Naive thymus-derived CD4-positive, alpha-beta T cell (primary cell): ENCODE data around the gene JAKMIP1. TPM values are rescaled to one million over a fixed set of nuclear protein-coding genes. Genes with fewer than 3 reads are reported as not detected.

Source experiments
- ATAC-seq: fragments of 150-1000 bp; cut with Tn5 transposase; 2 replicates; pipeline ENCODE4 v1.10.0; 2021; ENCODE audit warnings: mild to moderate bottlenecking, moderate library complexity
- CTCF ChIA-PET: fragments of 350-600 bp; sonication (Branson Sonifier 250); formaldehyde crosslinking; loops from one replicate; lab custom pipeline; 2021; ENCODE audit warnings: antibody characterized with exemption; lab: Charles Lee
- POLR2A ChIA-PET: fragments of 350-600 bp; sonication (Branson Sonifier 250); formaldehyde crosslinking; loops from one replicate; lab custom pipeline; 2021; ENCODE audit warnings: antibody characterized with exemption, inconsistent platforms; lab: Charles Lee
- DNase-seq, 9 donors: peaks; one replicate each; pipeline versions ENCODE4 v3.0.0 to v3.0.0-alpha.2; 2020 to 2022; ENCODE audit warnings: mixed read lengths in 1 of 9
- H3K27ac ChIP-seq: one replicate; pipeline ENCODE4 v1.7.0; 2013; ENCODE audit warnings: mild to moderate bottlenecking, low read depth, low read length, moderate library complexity
- H3K27me3 ChIP-seq, 2 donors: one replicate each; pipeline ENCODE4 v1.7.0; 2013; ENCODE audit warnings: low read length in 2 of 2, mild to moderate bottlenecking in 2 of 2, moderate library complexity in 2 of 2; ENCODE audit not compliant: control insufficient read depth in 2 of 2, insufficient read depth in 2 of 2
- H3K36me3 ChIP-seq, 3 experiments: 1 replicate in 2 of 3; 2 replicates in 1 of 3; pipeline ENCODE4 v1.7.0; 2013; ENCODE audit warnings: low read length in 3 of 3, mild to moderate bottlenecking in 3 of 3, moderate library complexity in 1 of 3; ENCODE audit not compliant: insufficient read depth in 3 of 3, control insufficient read depth in 2 of 3
- H3K4me1 ChIP-seq, 2 donors: one replicate each; pipeline ENCODE4 v1.7.0; 2013; ENCODE audit warnings: low read length in 2 of 2, mild to moderate bottlenecking in 2 of 2, moderate library complexity in 1 of 2; ENCODE audit not compliant: control insufficient read depth in 2 of 2, insufficient read depth in 2 of 2
- H3K4me3 ChIP-seq: 2 replicates; pipeline ENCODE4 v1.7.0; 2013; ENCODE audit warnings: mild to moderate bottlenecking, low read length
- H3K9me3 ChIP-seq, 3 experiments: 1 replicate in 2 of 3; 2 replicates in 1 of 3; pipeline ENCODE4 v1.7.0; 2013; ENCODE audit warnings: low read length in 3 of 3; ENCODE audit not compliant: control insufficient read depth in 2 of 3
- H3K27ac Mint-ChIP-seq, 9 donors: one replicate each; pipeline ENCODE4 v1.8.0; 2020 to 2022; ENCODE audit warnings: mixed read lengths in 9 of 9, mild to moderate bottlenecking in 8 of 9, moderate library complexity in 5 of 9, inconsistent platforms in 2 of 9
- H3K27me3 Mint-ChIP-seq, 5 donors: one replicate each; pipeline ENCODE4 v1.8.0; 2021 to 2022; ENCODE audit warnings: mixed read lengths in 5 of 5, mild to moderate bottlenecking in 1 of 5
- H3K36me3 Mint-ChIP-seq, 5 donors: one replicate each; pipeline ENCODE4 v1.8.0; 2020 to 2022; ENCODE audit warnings: mixed read lengths in 5 of 5, mild to moderate bottlenecking in 3 of 5, inconsistent platforms in 1 of 5
- H3K4me1 Mint-ChIP-seq, 7 donors: one replicate each; pipeline ENCODE4 v1.8.0; 2020 to 2022; ENCODE audit warnings: mixed read lengths in 7 of 7, mild to moderate bottlenecking in 3 of 7, inconsistent platforms in 1 of 7
- H3K4me3 Mint-ChIP-seq, 10 donors: one replicate each; pipeline ENCODE4 v1.8.0; 2020 to 2022; ENCODE audit warnings: mild to moderate bottlenecking in 10 of 10, mixed read lengths in 10 of 10, moderate library complexity in 6 of 10, inconsistent platforms in 2 of 10
- H3K9me3 Mint-ChIP-seq, 11 donors: one replicate each; pipeline ENCODE4 v1.8.0; 2020 to 2022; ENCODE audit warnings: mixed read lengths in 11 of 11, mild to moderate bottlenecking in 4 of 11, inconsistent platforms in 1 of 11, moderate library complexity in 1 of 11
- intact Hi-C, 2 donors: fragments of 100-400 bp; cut with micrococcal nuclease; formaldehyde crosslinking; loops; one replicate each; pipeline ENCODE4 v1.15.1; 2023
- polyA plus RNA-seq, 2 donors: library from polyadenylated mRNA; unstranded; fragments of 300-500 nt; fragmentation: Illumina TruSeq; gene quantifications; one replicate each; pipeline ENCODE4 v1.2.3, GENCODE V29; 2021
- total RNA-seq, 6 experiments: library from RNA in 5 of 6; stranded (reverse) in 5 of 6; gene quantifications; 1 replicate in 5 of 6; 2 replicates in 1 of 6; pipeline ENCODE4 v1.2.3 and lab custom pipeline; 2021 to 2026

JAKMIP1 gene
- total and polyA plus RNA-seq, 7 experiments from 2014 or later: 0.21 to 15.3 (median 2.4) TPM; not detected in 3

DNA sequence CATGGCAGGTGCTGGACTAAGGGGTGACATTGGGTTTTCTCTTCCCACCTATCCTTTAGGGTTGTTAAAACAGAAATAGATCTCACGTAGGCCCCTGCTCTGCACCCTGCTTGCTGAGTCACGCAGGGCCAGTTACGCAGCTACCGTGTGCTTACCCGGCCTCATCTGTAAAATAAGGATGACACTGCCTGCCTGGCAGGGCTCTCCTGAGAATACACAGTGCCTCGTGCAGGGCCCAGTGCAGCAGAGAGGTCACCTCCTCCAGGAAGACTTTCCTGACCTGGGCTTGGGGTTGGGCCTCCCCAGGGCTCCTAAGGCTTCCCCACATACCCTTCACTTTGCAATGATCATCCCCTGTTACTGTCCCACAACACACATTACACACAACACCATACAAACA, 33.6 kb upstream of the JAKMIP1 start:
- Mint-ChIP-seq H3K27me3 (peaks cover 0 to 12% (median 0%) of the 10 kb centered on the region in 5 donors), H3K9me3 (no peaks in the 10 kb centered on the region), H3K27ac (no peak overlapping the region), H3K4me3 (no peak overlapping the region), H3K4me1 (no peaks in the 10 kb centered on the region), H3K36me3 (no peaks in the 10 kb centered on the region)
- ChIA-PET POLR2A (no interaction called here), CTCF (no interaction called here)
- DNase-seq: no peak
- H3K9me3 ChIP-seq: no peaks in the 10 kb centered on the region
- no peaks in the 10 kb centered on the region for H3K36me3 ChIP-seq
- intact Hi-C loops: no loop called here
- no peaks in the 10 kb centered on the region for H3K4me1 ChIP-seq
- no peak for ATAC-seq
- H3K27me3 ChIP-seq: no peaks in the 10 kb centered on the region
- H3K4me3 ChIP-seq: no peak overlapping the region
- H3K27ac ChIP-seq: no peak overlapping the region

DNA sequence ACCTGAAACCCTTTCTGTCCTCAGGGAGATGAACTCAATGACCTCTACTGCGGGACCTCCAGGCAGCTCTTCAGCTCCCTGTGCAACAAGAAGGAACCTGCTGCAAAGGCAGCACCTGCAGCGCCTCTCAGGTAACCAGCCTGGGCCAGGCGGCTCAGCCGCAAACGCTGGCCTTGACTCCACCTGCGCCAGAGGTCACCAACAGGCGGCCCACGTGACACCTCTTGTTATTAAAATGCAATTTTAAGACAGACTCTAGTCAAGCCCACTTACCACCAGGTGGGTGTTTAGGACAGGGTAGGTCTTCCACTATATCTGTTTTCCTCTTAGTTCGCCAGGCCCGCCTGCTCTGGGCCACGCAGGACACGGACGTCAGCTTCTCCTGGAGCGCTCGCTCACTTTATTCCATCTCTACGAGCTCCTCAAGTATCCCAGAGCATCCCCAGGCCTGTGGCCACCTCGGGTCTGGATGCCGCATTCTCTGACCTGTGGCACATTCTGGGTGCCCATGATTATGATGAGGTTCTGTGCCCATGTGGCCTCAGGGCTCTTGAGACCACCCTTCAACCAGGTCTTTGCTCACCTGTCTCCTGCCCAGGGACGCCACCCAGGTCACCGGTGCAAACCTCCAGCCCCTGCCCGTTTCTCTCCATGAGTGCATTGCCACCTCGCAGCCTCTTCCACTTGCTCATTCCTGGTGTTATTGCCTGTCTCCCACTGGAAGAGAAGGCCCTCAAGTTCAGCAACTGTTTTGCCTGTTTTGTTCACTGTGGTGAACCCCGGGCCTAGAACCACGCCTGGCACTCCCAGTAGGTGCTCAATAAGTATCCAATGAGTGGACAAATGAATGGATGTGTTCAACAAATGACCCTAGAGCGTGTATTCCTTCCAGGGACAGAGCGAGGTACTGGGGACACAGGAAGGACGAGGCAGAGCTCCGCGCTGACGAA, 32.8 kb upstream of the JAKMIP1 start:
- Mint-ChIP-seq H3K27ac (no peak overlapping the region), H3K36me3 (no peaks in the 10 kb centered on the region), H3K9me3 (peaks cover 0 to 1% (median 0%) of the 10 kb centered on the region in 11 donors), H3K4me1 (no peaks in the 10 kb centered on the region), H3K4me3 (no peak overlapping the region), H3K27me3 (peaks cover 0 to 12% (median 0%) of the 10 kb centered on the region in 5 donors)
- no peaks in the 10 kb centered on the region for H3K9me3 ChIP-seq
- CTCF ChIA-PET: no interaction called here
- no peaks in the 10 kb centered on the region for H3K36me3 ChIP-seq
- H3K27me3 ChIP-seq: no peaks in the 10 kb centered on the region
- intact Hi-C loops: no loop called here
- peak in 1 of 9 donors; percentile 16 for DNase-seq
- no peak overlapping the region for H3K27ac ChIP-seq
- no peak for ATAC-seq
- POLR2A ChIA-PET: no interaction called here
- no peaks in the 10 kb centered on the region for H3K4me1 ChIP-seq
- no peak overlapping the region for H3K4me3 ChIP-seq

DNA sequence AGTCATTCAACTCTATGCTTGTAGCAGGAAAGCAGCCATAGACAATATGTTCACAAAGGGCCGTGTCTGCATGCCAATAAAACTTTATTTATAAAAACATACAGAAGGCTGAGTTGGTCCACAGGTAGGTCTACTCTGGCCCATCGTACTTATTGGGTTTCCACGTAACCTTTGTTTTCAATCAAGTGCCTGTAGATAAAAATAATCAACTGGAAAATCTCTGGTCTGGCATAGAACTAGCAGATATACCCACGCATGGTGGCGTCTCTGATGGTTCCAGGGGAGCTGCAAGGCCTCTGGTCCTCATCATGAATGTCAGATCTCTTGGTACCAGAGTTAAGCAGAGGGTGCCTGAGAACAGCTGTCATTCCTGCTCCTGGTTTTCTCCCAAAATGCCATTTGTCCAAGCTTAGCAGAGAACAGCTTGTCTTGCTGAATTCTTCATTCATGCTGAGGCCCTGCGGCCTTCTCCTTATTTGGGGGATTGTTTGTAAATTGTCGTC, 31.4 kb upstream of the JAKMIP1 start:
- intact Hi-C loops: no loop called here
- DNase-seq (no peak), ATAC-seq (no peak)
- Mint-ChIP-seq H3K4me1 (no peaks in the 10 kb centered on the region), H3K36me3 (no peaks in the 10 kb centered on the region), H3K4me3 (no peak overlapping the region), H3K27me3 (peaks cover 0 to 8% (median 0%) of the 10 kb centered on the region in 5 donors), H3K9me3 (peaks cover 0 to 1% (median 0%) of the 10 kb centered on the region in 11 donors), H3K27ac (no peak overlapping the region)
- ChIA-PET POLR2A (no interaction called here), CTCF (no interaction called here)
- Histone ChIP-seq H3K4me3 (no peak overlapping the region), H3K36me3 (no peaks in the 10 kb centered on the region), H3K27ac (no peak overlapping the region), H3K4me1 (no peaks in the 10 kb centered on the region), H3K27me3 (no peaks in the 10 kb centered on the region), H3K9me3 (no peaks in the 10 kb centered on the region)

DNA sequence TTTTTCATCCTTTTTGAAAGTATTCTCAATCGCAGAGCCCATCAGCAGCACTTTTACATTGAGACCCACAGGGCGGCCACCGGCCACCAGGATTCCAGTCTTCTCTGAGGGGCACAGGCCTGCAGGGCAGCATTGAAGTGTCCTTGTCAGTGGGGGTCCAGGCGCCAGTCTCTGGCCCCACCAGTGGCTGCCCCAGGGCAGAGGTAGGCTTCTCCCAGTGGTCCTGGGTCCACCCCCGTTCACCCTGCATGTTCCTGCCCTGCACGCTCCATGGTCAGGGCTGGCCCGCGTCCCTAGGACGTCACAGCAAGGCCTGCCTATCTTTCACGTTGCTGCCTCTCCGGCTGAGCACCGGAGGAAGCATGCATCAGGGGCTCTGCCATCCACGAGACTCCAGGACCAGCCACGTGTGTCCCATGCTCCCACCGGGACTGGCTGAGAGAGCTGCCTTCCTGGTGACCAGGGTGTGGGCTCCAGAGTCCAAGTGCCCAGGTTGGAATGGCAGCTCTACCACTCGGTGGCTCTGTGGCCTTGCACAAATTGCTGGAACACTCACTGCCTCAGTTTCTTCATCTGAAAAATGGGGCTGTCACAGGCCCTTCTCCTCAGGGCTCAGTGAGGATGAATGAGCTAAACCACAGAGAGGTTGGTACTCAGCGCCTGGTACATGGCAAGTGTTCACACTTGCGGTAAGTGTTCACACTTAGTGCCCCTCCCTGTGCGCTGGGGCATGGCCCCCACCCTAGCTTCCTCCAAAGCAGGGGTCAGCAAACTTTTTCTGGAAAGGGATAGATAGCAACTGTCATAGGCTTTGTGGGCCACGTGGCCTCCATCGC, 30.7 kb upstream of the JAKMIP1 start:
- intact Hi-C loops: no loop called here
- H3K27me3 ChIP-seq: no peaks in the 10 kb centered on the region
- H3K4me3 ChIP-seq: no peak overlapping the region
- ChIA-PET CTCF (no interaction called here), POLR2A (no interaction called here)
- no peaks in the 10 kb centered on the region for H3K36me3 Mint-ChIP-seq
- H3K4me1 Mint-ChIP-seq: no peaks in the 10 kb centered on the region
- H3K27me3 Mint-ChIP-seq: peaks cover 0 to 14% (median 3%) of the 10 kb centered on the region in 5 donors
- no peak for ATAC-seq
- DNase-seq: no peak
- H3K36me3 ChIP-seq: no peaks in the 10 kb centered on the region
- no peaks in the 10 kb centered on the region for H3K4me1 ChIP-seq
- H3K4me3 Mint-ChIP-seq: no peak overlapping the region
- peaks cover 0 to 2% (median 0%) of the 10 kb centered on the region in 11 donors for H3K9me3 Mint-ChIP-seq
- no peaks in the 10 kb centered on the region for H3K9me3 ChIP-seq
- no peak overlapping the region for H3K27ac Mint-ChIP-seq
- H3K27ac ChIP-seq: no peak overlapping the region

DNA sequence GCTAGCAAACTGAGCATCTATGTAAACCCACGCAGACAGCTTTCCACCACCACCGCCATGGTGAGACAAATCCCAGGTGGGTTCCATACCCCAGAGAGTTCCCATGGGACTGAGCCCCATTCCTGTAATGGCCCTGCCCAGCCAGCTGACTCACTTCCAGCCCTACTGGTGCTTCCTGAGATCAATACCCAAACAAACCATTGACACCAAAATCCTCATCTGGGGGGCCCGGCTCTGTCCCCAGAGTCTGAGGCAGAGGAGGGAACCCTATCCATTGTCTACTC, 30.1 kb upstream of the JAKMIP1 start:
- ChIA-PET CTCF (no interaction called here), POLR2A (no interaction called here)
- Mint-ChIP-seq H3K36me3 (no peaks in the 10 kb centered on the region), H3K9me3 (peaks cover 0 to 4% (median 0%) of the 10 kb centered on the region in 11 donors), H3K4me1 (no peaks in the 10 kb centered on the region), H3K4me3 (no peak overlapping the region), H3K27ac (no peak overlapping the region), H3K27me3 (peaks cover 3 to 20% (median 9%) of the 10 kb centered on the region in 5 donors)
- Histone ChIP-seq H3K27me3 (no peaks in the 10 kb centered on the region), H3K9me3 (no peaks in the 10 kb centered on the region), H3K36me3 (no peaks in the 10 kb centered on the region), H3K4me3 (no peak overlapping the region), H3K27ac (no peak overlapping the region), H3K4me1 (no peaks in the 10 kb centered on the region)
- intact Hi-C loops: no loop called here
- ATAC-seq (no peak), DNase-seq (no peak)

DNA sequence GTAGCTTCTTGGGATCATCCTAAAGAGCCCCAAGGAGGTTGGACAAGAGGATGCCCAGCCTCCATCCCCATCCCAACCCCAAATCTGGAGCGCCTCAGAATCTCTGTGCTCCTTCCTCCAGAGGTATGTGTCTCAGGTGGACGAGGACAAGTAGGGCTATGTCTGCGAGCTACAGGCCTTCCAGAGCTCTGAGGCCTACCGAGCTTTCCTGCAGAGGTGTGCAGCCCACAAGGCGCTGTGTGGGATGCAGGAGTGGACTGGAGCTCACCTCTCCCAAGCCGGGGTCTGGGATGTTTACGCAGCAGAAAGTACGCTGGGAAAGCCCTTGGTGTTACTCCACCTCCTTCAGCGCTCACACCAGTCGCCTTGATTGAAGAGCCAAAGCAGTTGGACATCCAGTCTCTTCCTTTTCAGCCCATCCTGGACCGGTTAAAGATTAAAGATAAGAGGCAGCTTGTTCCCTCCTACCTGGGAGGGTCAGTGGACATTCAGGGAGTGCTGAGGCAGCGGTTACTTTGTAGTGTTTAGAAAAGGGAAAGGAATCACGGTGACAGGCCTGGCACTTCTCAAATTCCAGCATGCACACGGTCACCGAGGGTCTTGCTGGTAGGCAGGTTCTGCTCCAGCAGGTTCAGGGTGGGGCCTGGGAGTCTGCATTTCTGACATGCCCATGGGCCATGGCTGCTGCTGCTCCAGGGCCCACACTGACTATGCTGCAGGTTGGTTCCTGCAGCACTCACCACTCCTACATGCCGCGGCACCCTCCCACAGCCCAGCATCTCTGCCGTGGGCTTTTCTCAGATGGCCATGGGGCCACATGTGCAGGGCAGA, 29.5 kb upstream of the JAKMIP1 start:
- Mint-ChIP-seq H3K4me1 (no peaks in the 10 kb centered on the region), H3K9me3 (peaks cover 0 to 4% (median under 1%) of the 10 kb centered on the region in 11 donors), H3K4me3 (no peak overlapping the region), H3K36me3 (no peaks in the 10 kb centered on the region), H3K27ac (no peak overlapping the region), H3K27me3 (peaks cover 7 to 26% (median 13%) of the 10 kb centered on the region in 5 donors)
- Histone ChIP-seq H3K4me1 (no peaks in the 10 kb centered on the region), H3K36me3 (no peaks in the 10 kb centered on the region), H3K4me3 (no peak overlapping the region), H3K27me3 (no peaks in the 10 kb centered on the region), H3K27ac (no peak overlapping the region), H3K9me3 (no peaks in the 10 kb centered on the region)
- ChIA-PET CTCF (no interaction called here), POLR2A (no interaction called here)
- no peak for DNase-seq
- ATAC-seq: no peak
- intact Hi-C loops: no loop called here
